ENCODE results near the gene SDF4. TPM values are rescaled to one million over a fixed set of nuclear protein-coding genes. Genes with fewer than 3 reads are reported as not detected.

The SDF4 gene
- total RNA-seq, 1 donor from 2014 or later: 175 TPM

DNA sequence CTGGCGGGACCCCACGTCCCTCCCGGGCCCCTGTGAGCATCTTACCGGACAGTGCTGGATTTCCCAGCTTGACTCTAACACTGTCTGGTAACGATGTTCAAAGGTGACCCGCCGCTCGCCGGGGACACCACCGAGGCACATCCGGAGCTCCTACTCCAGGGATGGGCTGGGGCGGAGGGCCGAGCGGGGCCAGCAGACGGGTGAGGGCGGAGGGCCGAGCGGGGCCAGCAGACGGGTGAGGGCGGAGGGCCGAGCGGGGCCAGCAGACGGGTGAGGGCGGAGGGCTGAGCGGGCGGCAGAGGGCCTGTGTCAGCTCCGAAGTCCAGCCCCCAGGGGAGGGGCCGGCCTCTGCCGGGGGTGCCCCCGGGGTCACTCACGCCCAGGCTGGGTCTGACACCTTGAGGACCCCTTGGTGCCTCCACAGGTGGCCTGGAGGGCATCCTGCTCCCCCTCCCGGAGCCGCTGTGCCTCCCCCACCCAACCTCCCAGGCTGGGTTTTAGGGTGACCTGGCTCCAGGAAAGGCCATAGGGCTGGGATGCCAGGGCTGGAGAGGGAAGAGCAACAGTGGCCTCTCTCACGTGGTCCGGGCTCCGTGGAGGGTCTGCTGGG is 63.9 kb downstream of the SDF4 start:
- Mint-ChIP-seq H3K9me3 (ENCODE audit: unreplicated experiment) (no peaks in the 10 kb centered on the region), H3K4me3 (ENCODE audit: unreplicated experiment) (no peak overlapping the region), H3K4me1 (ENCODE audit: low read depth, unreplicated experiment) (peaks cover 6% of the 10 kb centered on the region), H3K36me3 (ENCODE audit: low read depth, unreplicated experiment) (no peaks in the 10 kb centered on the region), H3K27me3 (ENCODE audit: low read depth, unreplicated experiment) (peaks cover 13% of the 10 kb centered on the region), H3K27ac (ENCODE audit: unreplicated experiment) (no peak overlapping the region)
- Histone ChIP-seq H2AFZ (ENCODE audit: low read depth, low read length) (no peak overlapping the region), H3K9me3 (ENCODE audit: insufficient read depth, low read depth, low read length) (no peaks in the 10 kb centered on the region), H3K4me3 (ENCODE audit: insufficient read depth, low read depth, low read length) (no peak overlapping the region), H3K79me2 (ENCODE audit: insufficient read depth, low read length) (no peaks in the 10 kb centered on the region), H3K36me3 (ENCODE audit: insufficient read depth, low read length) (no peaks in the 10 kb centered on the region), H4K20me1 (ENCODE audit: insufficient read depth, low read length) (no peaks in the 10 kb centered on the region), H3K9ac (ENCODE audit: low read length) (no peak overlapping the region), H3K4me2 (ENCODE audit: low read length) (no peak overlapping the region), H3K27ac (ENCODE audit: low read depth, low read length) (no peak overlapping the region), H3K4me1 (ENCODE audit: insufficient read depth, low read length) (no peaks in the 10 kb centered on the region), H3K27me3 (ENCODE audit: insufficient read depth, low read length) (peaks cover 4% of the 10 kb centered on the region)
- FAIRE-seq: no peak
- TF ChIP-seq, protein P1, sequence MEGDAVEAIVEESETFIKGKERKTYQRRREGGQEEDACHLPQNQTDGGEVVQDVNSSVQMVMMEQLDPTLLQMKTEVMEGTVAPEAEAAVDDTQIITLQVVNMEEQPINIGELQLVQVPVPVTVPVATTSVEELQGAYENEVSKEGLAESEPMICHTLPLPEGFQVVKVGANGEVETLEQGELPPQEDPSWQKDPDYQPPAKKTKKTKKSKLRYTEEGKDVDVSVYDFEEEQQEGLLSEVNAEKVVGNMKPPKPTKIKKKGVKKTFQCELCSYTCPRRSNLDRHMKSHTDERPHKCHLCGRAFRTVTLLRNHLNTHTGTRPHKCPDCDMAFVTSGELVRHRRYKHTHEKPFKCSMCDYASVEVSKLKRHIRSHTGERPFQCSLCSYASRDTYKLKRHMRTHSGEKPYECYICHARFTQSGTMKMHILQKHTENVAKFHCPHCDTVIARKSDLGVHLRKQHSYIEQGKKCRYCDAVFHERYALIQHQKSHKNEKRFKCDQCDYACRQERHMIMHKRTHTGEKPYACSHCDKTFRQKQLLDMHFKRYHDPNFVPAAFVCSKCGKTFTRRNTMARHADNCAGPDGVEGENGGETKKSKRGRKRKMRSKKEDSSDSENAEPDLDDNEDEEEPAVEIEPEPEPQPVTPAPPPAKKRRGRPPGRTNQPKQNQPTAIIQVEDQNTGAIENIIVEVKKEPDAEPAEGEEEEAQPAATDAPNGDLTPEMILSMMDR (IDR thresholded peaks at IDR 0.05; ENCODE audit: insufficient read depth, low read depth, low read length): no peak
- no peak for TF ChIP-seq EZH2 (IDR thresholded peaks at IDR 0.05; ENCODE audit: insufficient read depth, low read length)
- no peak for DNase-seq (ENCODE audit: low read depth)

GRCh38 chr1:1167398-1167821 is 64.4 kb downstream of the SDF4 start:
- Mint-ChIP-seq H3K27ac (ENCODE audit: unreplicated experiment) (no peak overlapping the region), H3K27me3 (ENCODE audit: low read depth, unreplicated experiment) (peaks cover 11% of the 10 kb centered on the region), H3K4me3 (ENCODE audit: unreplicated experiment) (no peak overlapping the region), H3K4me1 (ENCODE audit: low read depth, unreplicated experiment) (peaks cover 6% of the 10 kb centered on the region), H3K36me3 (ENCODE audit: low read depth, unreplicated experiment) (no peaks in the 10 kb centered on the region), H3K9me3 (ENCODE audit: unreplicated experiment) (no peaks in the 10 kb centered on the region)
- FAIRE-seq: no peak
- H3K27ac ChIP-seq (ENCODE audit: low read depth, low read length): no peak overlapping the region
- no peak for DNase-seq (ENCODE audit: low read depth)
- TF ChIP-seq, protein P1 (IDR thresholded peaks at IDR 0.05; ENCODE audit: insufficient read depth, low read depth, low read length): no peak
- TF ChIP-seq EZH2 (IDR thresholded peaks at IDR 0.05; ENCODE audit: insufficient read depth, low read length): no peak
- H3K9me3 ChIP-seq (ENCODE audit: insufficient read depth, low read depth, low read length): no peaks in the 10 kb centered on the region
- no peaks in the 10 kb centered on the region for H3K4me1 ChIP-seq (ENCODE audit: insufficient read depth, low read length)
- no peak overlapping the region for H2AFZ ChIP-seq (ENCODE audit: low read depth, low read length)
- no peaks in the 10 kb centered on the region for H4K20me1 ChIP-seq (ENCODE audit: insufficient read depth, low read length)
- no peak overlapping the region for H3K4me3 ChIP-seq (ENCODE audit: insufficient read depth, low read depth, low read length)
- H3K36me3 ChIP-seq (ENCODE audit: insufficient read depth, low read length): no peaks in the 10 kb centered on the region
- H3K27me3 ChIP-seq (ENCODE audit: insufficient read depth, low read length): peaks cover 3% of the 10 kb centered on the region
- H3K79me2 ChIP-seq (ENCODE audit: insufficient read depth, low read length): no peaks in the 10 kb centered on the region
- no peak overlapping the region for H3K4me2 ChIP-seq (ENCODE audit: low read length)
- no peak overlapping the region for H3K9ac ChIP-seq (ENCODE audit: low read length)

Small RNA genes within 50 kb of the gene (microRNA-seq; reads per million reads assigned to microRNA genes)
- gene MIR200A (357 reads per million, percentile 75 among the genes with 10 or more reads in this experiment), gene MIR200B (896 reads per million, percentile 81 among the genes with 10 or more reads in this experiment), gene MIR429 (616 reads per million, percentile 79 among the genes with 10 or more reads in this experiment)

Other genes starting within 250 kb of the SDF4 start
- gene PERM1, start 249.9 kb downstream of the SDF4 start, total RNA-seq: 0.20 TPM in 1 of 2 replicates, not detected in the other
- gene HES4, start 231.9 kb downstream of the SDF4 start, total RNA-seq: 149 and 169 TPM in 2 replicates
- 1,830 and 1,896 TPM in 2 replicates for gene ISG15, start 218.5 kb downstream of the SDF4 start, total RNA-seq
- gene AGRN, start 211.9 kb downstream of the SDF4 start, total RNA-seq: 589 and 603 TPM in 2 replicates
- gene RNF223, start 157.7 kb downstream of the SDF4 start, total RNA-seq: 0.18 and 0.38 TPM in 2 replicates
- gene C1orf159, start 115.9 kb downstream of the SDF4 start, total RNA-seq: 10.6 and 13.9 TPM in 2 replicates
- not detected in 2 replicates for gene TTLL10, start 58.1 kb downstream of the SDF4 start, total RNA-seq
- gene TNFRSF18, start 25.4 kb downstream of the SDF4 start, total RNA-seq: 0.65 and 0.66 TPM in 2 replicates
- 0.34 and 0.41 TPM in 2 replicates for gene TNFRSF4, start 17.8 kb downstream of the SDF4 start, total RNA-seq
- gene B3GALT6, start 236 bp upstream of the SDF4 start, total RNA-seq: 22.4 and 27.5 TPM in 2 replicates
- gene C1QTNF12, start 14.7 kb upstream of the SDF4 start, total RNA-seq: 3.9 and 4.7 TPM in 2 replicates
- gene UBE2J2, start 41.9 kb upstream of the SDF4 start, total RNA-seq: 58.7 and 67.4 TPM in 2 replicates
- gene SCNN1D, start 48.4 kb upstream of the SDF4 start, total RNA-seq: 4.4 and 5.0 TPM in 2 replicates
- 60.2 and 64.0 TPM in 2 replicates for gene ACAP3, start 75.9 kb upstream of the SDF4 start, total RNA-seq
- 28.0 and 29.4 TPM in 2 replicates for gene PUSL1, start 76.6 kb upstream of the SDF4 start, total RNA-seq
- gene INTS11, start 92.7 kb upstream of the SDF4 start, total RNA-seq: 75.9 and 84.8 TPM in 2 replicates
- gene CPTP, start 92.8 kb upstream of the SDF4 start, total RNA-seq: 25.6 and 28.5 TPM in 2 replicates
- 0.41 and 0.50 TPM in 2 replicates for gene TAS1R3, start 99.3 kb upstream of the SDF4 start, total RNA-seq
- gene DVL1, start 117.4 kb upstream of the SDF4 start, total RNA-seq: 54.0 and 55.0 TPM in 2 replicates
- 112 and 139 TPM in 2 replicates for gene MXRA8, start 126.6 kb upstream of the SDF4 start, total RNA-seq
- 135 and 139 TPM in 2 replicates for gene AURKAIP1, start 143.2 kb upstream of the SDF4 start, total RNA-seq
- gene CCNL2, start 167.3 kb upstream of the SDF4 start, total RNA-seq: 194 and 197 TPM in 2 replicates
- 87.3 and 88.5 TPM in 2 replicates for gene MRPL20, start 175.3 kb upstream of the SDF4 start, total RNA-seq
- gene ANKRD65, start 189.3 kb upstream of the SDF4 start, total RNA-seq: 0.64 TPM in 1 of 2 replicates, not detected in the other
- 60.4 and 81.2 TPM in 2 replicates for gene VWA1, start 203.7 kb upstream of the SDF4 start, total RNA-seq
- 1.8 and 2.5 TPM in 2 replicates for gene ATAD3C, start 217.7 kb upstream of the SDF4 start, total RNA-seq
- gene ATAD3B, start 239.8 kb upstream of the SDF4 start, total RNA-seq: 55.3 and 63.0 TPM in 2 replicates

Measured in astrocyte (in vitro differentiated cells and primary cell).